Activated CD4-positive, alpha-beta T cell treated with anti-CD3 and anti-CD28 coated beads, Interleukin-2, amount 50 U/mL, for 1 hour (primary cell): Measurements from ENCODE around the gene STRA8.

ENCODE experiments used
- DNase-seq: peaks from one replicate; pipeline ENCODE4 v3.0.0-alpha.2; 2020

Gene STRA8

DNA sequence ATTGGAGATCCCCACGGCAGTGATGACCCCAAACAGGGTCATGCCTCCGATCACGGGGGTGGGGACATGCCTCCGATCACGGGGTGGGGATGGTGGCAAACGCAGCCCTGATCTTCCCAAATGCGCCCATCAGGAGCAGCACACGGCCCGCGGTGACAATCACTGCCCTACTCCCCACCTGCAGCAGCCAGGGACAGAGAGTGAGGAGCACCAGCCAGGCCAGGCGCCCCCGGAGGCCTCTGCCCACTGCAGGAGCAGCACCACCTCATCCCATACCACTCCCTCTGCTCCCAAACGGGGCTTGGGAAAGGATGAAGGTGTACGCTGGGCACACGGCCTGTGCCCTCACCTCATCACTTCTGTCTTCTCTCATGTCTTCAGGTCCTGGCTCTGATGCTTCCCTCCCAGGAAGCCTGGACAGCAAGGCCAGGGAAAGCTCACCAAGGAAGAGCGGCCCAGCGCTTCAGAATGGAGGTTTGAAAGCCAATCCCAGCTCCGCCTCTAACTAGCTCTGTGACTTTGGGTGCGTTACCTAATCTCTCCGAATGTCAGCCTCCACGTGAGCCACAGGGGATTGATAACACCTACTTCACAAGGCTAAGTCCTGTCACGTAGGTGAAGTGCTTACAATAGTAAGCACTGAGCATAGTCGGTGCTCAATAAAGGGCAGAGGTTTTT is 37.1 kb downstream of the STRA8 start:
- DNase-seq = no peak

DNA sequence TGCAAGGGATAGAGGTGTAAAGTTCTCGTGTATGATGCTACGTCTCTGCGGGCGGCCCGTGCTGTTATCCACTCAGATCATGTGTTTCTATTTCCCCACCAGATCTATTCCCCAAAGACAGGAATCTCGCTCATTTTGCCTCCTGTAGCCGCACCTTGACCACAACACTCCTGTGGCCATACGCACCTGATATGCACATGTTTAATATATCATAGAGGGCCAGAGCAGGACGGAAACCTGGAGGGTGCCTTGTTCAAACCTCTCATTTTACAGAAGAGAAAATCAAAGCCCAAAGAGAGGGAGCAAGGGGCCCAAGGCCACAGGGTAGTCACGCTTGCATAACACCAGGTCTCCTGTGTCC is 37.6 kb downstream of the STRA8 start:
- no peak for DNase-seq

DNA sequence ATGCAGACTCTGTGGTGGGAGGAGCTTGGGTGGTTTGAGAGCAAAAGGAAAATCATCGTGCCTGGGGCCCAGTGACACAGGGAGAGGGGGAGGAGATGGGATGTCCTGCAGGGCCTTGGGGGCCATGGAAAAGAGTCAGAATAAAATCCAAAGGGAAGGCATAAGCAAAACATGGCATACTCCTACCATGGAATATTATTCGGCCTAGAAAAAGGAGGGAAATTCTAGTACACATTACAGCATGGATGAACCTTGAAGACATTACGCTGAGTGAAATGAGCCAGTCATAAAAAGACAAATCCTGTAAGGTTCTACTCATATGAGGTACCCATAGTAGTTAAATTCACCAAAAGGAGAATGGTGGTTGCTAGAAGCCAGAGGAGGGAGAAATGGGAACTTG is 38.7 kb downstream of the STRA8 start:
- no peak for DNase-seq

DNA sequence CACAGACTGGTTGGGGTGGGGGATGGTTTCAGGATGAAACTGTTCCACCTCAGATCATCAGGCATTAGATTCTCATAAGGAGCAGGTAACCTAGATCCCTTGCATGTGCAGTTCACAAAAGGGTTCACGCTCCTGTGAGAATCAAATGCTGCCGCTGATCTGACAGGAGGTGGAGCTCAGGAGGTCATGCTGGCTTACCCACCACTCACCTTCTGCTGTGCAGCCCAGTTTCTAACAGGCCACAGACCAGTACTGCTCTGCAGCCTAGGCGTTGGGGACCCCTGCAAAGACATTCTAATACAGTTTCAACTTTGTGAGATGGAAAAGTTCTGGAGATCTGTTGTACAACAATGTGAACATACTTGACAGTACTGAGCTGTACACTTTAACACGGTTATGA is 39.9 kb downstream of the STRA8 start:
- DNase-seq = no peak

DNA sequence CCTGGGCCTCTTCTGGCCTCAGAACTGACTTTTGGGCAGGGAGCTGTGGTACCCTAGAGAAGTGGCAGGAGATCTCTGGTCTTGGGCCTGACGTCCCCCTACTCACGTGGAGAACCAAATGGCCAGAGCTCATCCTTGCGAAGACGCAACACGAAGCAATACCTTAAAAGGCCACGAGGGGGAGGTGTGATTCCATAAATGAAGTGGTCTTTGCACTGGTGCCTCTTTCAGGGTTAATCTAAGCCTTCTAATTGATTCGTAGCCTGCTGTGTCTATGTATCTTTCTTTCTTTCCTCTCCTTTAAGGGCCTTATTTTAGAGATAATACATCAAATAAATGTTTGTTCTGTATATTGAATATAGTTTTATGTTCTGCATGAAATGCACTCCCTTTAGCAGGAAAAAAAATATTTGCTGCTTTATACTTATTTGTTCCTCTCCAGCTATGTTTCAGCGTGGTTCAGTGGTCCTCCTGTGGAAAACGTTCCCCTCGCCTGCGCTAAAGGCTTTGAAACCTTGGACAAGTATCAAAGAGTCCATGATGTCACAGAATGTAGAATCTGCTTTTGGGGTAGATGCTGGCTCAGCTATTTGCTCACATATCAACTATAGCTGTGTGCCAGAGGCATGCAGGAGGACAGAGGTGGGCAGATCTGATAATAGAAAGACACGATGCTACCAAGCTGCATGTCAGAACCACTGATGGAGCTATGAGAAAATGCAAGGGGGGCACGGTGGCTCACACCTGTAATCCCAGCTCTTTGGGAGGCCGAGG is 41.0 kb downstream of the STRA8 start:
- peak; percentile 69 for DNase-seq

DNA sequence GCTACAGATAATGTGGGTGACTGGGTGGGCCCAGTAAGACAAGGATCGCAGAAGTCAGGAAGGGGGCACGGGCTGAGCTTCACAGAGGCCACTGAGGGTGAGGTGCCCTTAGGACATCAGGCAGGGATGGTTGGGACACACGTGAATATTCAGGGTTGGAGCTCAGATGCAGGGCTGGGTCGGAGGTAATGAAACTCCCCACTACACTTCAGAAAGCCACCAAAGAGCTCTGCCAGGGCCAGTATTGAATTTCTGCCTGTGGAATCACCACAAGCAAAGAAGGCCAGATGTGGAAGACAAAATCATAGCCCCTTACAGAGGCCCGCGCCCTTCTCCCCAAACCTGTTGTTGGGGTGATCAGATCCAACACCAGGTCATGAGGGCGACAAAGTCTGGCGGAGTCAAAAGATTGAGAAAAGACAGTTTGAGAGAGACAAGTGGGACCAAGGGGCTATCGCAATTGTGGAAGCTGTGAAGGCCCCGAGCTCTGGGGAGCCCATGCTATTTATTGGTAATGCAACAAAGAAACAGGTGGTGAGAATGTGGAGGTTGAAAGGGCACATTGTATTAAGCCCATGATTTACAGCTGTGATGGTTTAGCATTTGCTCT is 42.4 kb downstream of the STRA8 start:
- DNase-seq = no peak

DNA sequence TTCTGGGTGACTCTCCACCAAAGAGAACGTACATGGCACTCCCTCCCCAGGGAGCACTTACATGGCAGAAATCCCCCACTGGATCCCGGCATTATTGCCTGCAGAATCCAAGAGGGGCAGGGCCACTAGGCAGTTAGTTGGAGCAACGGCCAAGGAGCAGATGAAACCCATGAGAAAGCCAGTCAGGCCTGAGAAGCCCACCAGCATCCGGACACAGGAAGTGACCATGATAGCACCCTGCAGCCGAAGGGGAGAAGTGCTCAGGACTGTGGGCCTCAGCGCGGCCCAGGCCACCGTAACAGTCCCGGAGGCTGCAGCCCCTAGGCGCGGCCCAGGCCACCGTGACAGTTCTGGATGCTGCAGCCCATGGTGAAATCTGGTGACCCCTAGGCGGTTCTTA is 43.5 kb downstream of the STRA8 start:
- DNase-seq = no peak

DNA sequence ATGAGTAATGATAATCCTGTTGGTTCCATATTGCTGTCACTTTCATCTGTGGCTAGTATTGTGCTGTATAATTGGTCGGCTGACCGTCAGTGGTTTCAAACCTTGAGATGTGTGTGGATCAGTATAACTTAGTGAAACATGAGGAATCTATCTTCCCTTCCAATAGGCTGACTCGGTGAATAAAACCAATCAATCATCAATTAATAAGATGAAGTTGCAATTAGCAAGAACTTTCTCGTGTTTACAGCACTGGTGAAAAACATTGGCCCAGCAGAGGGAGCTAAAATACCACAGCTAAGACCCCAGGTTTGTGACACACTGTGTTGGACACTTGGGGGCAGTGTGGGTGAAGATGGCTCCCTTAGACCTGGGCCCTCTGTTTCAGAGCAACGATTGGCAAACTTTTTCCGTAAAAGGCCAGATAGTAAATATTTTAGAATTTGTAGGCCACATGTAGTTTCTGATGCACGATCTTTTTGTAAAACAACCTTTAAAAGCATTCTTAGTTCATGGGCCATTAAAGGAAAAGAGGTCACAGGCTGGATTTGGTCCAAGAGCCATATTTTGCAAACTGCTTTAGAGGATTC is 47.8 kb downstream of the STRA8 start:
- peak; percentile 69 for DNase-seq

DNA sequence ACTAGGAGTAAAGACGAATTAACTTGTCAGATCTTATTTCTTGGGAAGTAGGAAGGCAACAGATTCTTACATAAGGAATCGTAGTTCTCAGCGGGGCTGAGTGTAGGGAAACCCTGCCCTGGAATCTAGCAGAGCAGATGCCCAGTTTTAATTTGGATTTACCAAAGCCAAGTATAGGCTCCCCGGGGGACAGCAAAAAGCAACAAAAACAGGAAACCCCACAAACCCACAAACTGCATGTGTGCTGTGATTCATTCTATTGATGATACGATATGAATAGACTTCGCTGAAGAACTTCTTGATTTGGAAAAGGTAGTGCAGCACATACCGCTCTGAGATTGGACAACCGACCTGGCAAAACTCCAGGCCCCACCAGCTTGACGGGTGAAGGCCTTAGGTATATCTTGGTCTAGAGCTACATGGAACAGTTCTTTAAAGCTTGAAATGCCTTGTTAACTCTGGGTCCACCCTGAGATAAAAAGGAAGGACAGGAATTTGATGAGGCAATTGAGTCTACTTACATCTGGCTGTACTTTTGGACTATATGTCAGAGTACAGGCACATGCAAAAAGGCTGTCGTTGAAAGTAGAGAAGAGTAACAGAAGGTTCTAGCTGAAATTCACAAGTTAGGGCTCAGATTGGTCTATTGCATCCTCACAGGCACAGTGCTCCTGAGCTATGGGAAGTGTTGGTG is 49.1 kb downstream of the STRA8 start:
- peak; percentile 12 for DNase-seq

DNA sequence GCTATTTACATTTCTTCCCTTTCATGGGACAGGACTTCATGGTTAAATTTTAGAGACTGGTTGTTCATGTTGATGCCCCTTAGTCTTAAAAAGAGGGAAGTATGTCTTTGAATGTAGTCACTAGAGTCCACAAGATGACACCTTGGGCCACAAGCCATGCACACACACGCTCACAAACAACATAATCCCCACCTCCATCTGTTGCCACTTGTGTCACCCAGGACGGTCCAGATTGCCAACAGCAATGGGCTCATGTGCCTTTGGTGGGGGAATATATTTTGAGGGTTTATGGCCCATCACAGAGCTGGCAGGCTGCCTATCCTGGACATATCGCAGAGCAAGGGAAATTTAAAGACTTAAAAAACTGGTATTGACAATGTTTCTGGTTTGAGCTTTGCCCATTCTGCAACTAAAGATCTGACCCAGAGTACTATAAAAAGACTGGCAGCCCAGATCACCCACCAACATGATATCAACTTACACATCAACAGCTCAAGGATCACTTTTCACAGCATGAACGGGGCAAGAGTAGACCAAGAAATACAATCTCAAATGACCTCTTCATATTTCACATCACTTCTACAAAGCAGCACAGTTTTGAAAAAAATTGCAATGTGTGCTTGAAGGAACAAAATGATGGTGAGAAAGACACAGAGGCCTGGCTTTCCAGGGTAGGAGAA is 50.5 kb downstream of the STRA8 start:
- no peak for DNase-seq

DNA sequence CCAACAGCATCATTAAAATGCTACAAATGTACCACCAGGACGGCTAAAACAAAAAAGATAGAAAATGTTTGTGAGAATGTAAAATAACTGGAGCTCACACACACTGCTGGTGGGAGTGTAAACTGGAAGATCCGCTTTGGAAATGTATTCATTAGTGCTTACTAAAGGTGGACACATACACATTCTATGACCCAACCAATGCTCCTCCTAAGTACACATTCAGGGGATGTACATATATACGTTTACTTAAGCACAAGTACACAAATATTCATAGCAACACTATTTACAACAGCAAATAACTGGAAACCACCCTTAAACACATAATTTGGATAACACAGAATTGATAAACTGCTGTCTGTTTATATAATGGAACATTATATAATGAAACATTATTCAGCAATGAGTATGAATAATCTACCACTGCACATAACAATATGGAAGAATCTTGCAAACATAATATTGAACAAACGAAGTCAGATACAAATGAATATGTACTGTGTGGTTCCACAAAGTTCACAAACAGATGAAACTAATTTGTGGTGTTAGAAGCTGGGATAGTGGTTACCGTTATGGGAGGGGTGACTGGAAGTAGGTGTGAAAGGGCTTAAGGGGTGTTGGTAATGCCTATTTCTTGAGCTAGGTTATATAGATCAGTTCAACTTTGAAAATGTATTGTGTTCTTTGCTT is 52.1 kb downstream of the STRA8 start:
- DNase-seq = no peak

DNA sequence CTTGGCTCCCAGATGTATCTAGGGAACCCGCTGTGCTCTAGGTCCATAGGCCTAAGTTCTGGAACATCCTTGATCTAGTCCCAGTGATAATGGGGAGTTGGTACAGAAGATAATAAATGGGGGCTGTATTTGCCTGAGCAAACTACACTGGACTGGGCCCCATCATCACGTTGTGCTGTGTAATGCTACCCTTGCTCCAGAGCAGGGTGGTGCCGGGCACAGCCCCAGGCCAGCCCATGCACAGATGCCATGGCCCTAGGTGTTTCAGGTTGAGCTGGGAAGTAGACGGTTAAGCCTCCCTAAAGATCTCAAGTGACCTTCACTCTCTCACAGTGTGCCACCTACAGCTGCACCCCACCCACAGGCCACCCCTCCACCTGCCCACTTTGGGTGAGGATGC is 53.2 kb downstream of the STRA8 start:
- DNase-seq = no peak

DNA sequence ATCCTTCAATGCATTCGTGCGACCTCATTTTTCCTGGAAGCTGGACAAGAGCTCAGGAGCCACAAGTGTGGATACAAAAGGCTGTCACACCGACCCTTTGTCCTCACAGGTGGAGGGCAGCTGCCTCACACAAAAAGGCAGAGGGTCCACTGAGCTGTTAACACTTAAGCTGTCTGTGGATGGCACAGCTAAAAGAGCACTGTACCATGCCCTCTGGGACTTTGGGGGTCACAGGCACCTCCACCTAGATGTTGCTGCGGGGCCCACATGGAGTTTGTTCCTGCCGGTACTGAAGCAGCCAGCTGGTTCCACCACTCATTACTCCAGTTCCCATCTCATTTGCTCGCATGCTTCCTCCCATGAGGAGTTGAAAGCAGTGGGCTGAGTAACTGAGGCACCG is 57.0 kb downstream of the STRA8 start:
- no peak for DNase-seq

DNA sequence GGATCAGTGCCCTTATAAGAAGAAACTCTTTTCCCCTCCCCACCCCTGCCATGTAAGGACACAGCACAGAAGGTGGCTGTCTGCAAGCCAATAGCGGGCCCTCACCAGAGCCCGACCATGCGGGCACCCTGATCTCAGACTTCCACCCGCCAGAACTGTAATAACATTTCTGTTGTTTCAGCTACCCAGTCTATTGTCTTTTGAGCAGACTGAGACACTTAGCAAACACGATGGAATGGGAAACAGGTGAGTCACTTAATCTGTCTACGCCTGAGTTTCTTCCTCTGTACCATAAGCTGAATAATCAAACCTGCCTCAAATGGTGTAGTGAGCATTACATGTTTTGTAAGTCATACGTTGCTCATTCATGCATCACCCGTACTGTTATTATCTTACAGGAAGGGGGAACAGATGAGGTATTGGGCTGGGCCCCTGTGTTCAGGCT is 58.2 kb downstream of the STRA8 start:
- DNase-seq = no peak

DNA sequence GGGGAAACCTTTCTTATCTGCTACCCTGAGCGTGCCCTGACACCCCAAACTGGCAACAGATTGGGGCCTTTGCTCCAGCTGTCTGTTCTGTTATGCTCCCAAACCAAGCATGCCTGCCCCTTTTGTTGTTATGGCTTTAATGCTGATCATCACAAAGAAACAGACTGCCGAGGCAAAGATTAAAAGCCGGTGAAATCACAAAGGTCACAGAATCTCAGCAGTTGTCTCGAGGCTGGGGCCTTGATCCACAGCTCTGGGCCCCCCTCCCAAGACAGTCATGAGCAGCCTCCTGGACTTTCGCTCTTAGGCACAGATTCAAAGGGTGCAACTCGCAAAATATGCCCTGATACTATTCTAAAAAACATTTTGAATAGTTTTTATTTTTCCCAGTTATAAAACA is 65.6 kb downstream of the STRA8 start:
- DNase-seq = no peak

DNA sequence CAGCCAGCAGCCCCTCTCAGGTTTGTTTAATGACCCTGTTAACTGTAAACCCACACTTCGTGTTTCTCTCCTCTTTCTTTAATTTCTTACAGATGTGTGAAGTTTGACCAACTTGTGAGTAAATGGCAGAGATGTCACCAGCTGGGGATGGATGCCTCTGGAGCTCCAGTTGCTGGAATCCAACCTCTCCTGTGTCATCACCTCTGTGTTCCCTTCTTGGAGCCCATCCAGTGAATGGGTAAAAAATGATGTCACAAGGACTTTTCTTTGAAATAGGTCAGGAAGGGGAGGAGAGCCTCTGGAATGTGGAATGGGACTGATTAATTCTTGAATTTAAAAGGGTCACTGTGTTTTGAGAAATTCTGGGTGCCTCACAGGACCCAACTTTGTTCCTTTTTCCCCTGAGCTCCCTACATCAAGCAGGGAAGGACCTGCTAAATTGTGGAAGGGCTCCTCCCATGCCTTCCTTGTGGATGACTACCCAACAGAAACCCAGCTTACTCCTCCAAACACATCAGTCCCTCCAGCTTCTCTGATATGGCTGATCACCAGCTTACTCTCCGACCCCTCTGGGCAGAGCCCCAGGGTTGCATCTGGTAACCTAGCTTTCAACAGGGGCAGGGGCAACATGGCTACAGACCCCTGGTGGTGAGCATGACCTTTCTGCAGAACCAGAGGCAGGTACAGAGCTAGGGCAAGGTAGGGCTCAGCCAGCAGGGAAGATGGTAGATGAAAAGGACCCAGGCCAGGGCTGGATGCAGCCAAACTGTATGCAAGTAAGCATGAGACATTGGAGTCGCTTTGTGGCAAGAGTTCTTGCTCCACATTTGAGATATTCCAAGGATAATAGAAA is 67.5 kb downstream of the STRA8 start:
- no peak for DNase-seq
